GM19043 (cell line): ENCODE measurements around the gene TSPAN18.

Experiments
- ATAC-seq: cut with Tn5 transposase; IDR thresholded peaks from one replicate; pipeline ENCODE4 v1.9.1; 2021; ENCODE audit warnings: low read depth; ENCODE audit not compliant: unreplicated experiment

TSPAN18 gene

GRCh38 chr11:44709966-44710365, 16.8 kb upstream of the TSPAN18 start:
- ATAC-seq: no peak

- no peak for ATAC-seq
Measured at GRCh38 chr11:44711113-44711786, 15.5 kb upstream of the TSPAN18 start.

- no peak for ATAC-seq
Measured at GRCh38 chr11:44711787-44712608, 14.8 kb upstream of the TSPAN18 start.

- ATAC-seq: no peak
Measured at GRCh38 chr11:44713022-44713421, 13.7 kb upstream of the TSPAN18 start.

GRCh38 chr11:44716256-44716655, 10.5 kb upstream of the TSPAN18 start:
- no peak for ATAC-seq

GRCh38 chr11:44718057-44718456, 8.7 kb upstream of the TSPAN18 start:
- no peak for ATAC-seq

- no peak for ATAC-seq
Measured at GRCh38 chr11:44718612-44719390, 8.0 kb upstream of the TSPAN18 start.

GRCh38 chr11:44725016-44725685, 1.6 kb upstream of the TSPAN18 start:
- ATAC-seq: no peak

GRCh38 chr11:44725757-44726282, 942 bp upstream of the TSPAN18 start:
- ATAC-seq: no peak

- ATAC-seq: no peak
Measured at GRCh38 chr11:44727114-44727372, 281 bp downstream of the TSPAN18 start.

- ATAC-seq: no peak
Measured at GRCh38 chr11:44727373-44728287, 868 bp downstream of the TSPAN18 start.

- ATAC-seq: no peak
Measured at GRCh38 chr11:44728491-44728910, 1.7 kb downstream of the TSPAN18 start.

- no peak for ATAC-seq
Measured at GRCh38 chr11:44729063-44729462, 2.3 kb downstream of the TSPAN18 start.

GRCh38 chr11:44729713-44730112, 3.0 kb downstream of the TSPAN18 start:
- ATAC-seq: no peak

GRCh38 chr11:44730775-44731174, 4.0 kb downstream of the TSPAN18 start:
- no peak for ATAC-seq

GRCh38 chr11:44731685-44732430, 5.1 kb downstream of the TSPAN18 start:
- ATAC-seq: no peak

- no peak for ATAC-seq
Measured at GRCh38 chr11:44732564-44732963, 5.8 kb downstream of the TSPAN18 start.

GRCh38 chr11:44733877-44734276, 7.1 kb downstream of the TSPAN18 start:
- no peak for ATAC-seq

GRCh38 chr11:44734843-44735381, 8.2 kb downstream of the TSPAN18 start:
- no peak for ATAC-seq
